SK-N-SH treated with all-trans-retinoic acid at 6 μM for 48 hours (cell line): ENCODE data around the gene GMCL2.

Experiments
- ATAC-seq: fragments of 200-7000 bp; cut with Tn5 transposase; 3 replicates; pipeline ENCODE4 v1.9.1; 2020; ENCODE audit warnings: mild to moderate bottlenecking, moderate library complexity
- ARNTL ChIP-seq: fragments of 450-650 bp; formaldehyde crosslinking; IDR thresholded peaks from 2 replicates; pipeline ENCODE4 v1.5.0; 2020; ENCODE audit warnings: low read depth, mild to moderate bottlenecking, moderate library complexity, borderline replicate concordance
- BACH2 ChIP-seq: fragments of 250-450 bp; sonication (Bioruptor Pico); IDR thresholded peaks from 2 replicates; pipeline ENCODE4 v1.9.0; 2021; ENCODE audit warnings: mild to moderate bottlenecking, borderline replicate concordance
- CREB5 ChIP-seq: fragments of 250-450 bp; sonication (Bioruptor Pico); IDR thresholded peaks from 2 replicates; pipeline ENCODE4 v1.5.1; 2020; ENCODE audit warnings: low read depth, mild to moderate bottlenecking, moderate library complexity
- CSRNP3 ChIP-seq: fragments of 250-450 bp; sonication (Bioruptor Pico); IDR thresholded peaks from 2 replicates; pipeline ENCODE4 v1.5.1; 2021; ENCODE audit warnings: mild to moderate bottlenecking, moderate library complexity
- ESRRG ChIP-seq: fragments of 250-450 bp; sonication (Bioruptor Pico); IDR thresholded peaks from 2 replicates; pipeline ENCODE4 v1.6.1; 2021; ENCODE audit warnings: mild to moderate bottlenecking
- GLIS3 ChIP-seq: fragments of 250-450 bp; sonication (Bioruptor Pico); IDR thresholded peaks from 2 replicates; pipeline ENCODE4 v1.5.0; 2020; ENCODE audit warnings: mild to moderate bottlenecking, moderate library complexity
- ISL1 ChIP-seq: fragments of 250-450 bp; sonication (Bioruptor Pico); IDR thresholded peaks from 2 replicates; pipeline ENCODE4 v2.1.2; 2022; ENCODE audit warnings: mild to moderate bottlenecking, moderate library complexity
- OSR1 ChIP-seq: fragments of 250-450 bp; sonication (Bioruptor Pico); IDR thresholded peaks from 2 replicates; pipeline ENCODE4 v1.8.0; 2022; ENCODE audit warnings: moderate library complexity, mild to moderate bottlenecking, inconsistent platforms
- PATZ1 ChIP-seq: fragments of 250-450 bp; sonication (Bioruptor Pico); IDR thresholded peaks from 2 replicates; pipeline ENCODE4 v1.8.0; 2020; ENCODE audit warnings: mild to moderate bottlenecking, moderate library complexity, borderline replicate concordance
- POU6F1 ChIP-seq: fragments of 250-450 bp; sonication (Bioruptor Pico); IDR thresholded peaks from 2 replicates; pipeline ENCODE4 v1.8.0; 2021; ENCODE audit warnings: low read depth, mild to moderate bottlenecking, moderate library complexity, borderline replicate concordance
- PPARA ChIP-seq: fragments of 250-450 bp; sonication (Bioruptor Pico); IDR thresholded peaks from 2 replicates; pipeline ENCODE4 v1.5.0; 2020; ENCODE audit warnings: mild to moderate bottlenecking, borderline replicate concordance
- RARB ChIP-seq: fragments of 250-450 bp; sonication (Bioruptor Pico); IDR thresholded peaks from 2 replicates; pipeline ENCODE4 v1.8.0; 2021; ENCODE audit warnings: mild to moderate bottlenecking, moderate library complexity
- SNAI2 ChIP-seq: fragments of 250-450 bp; sonication (Bioruptor Pico); IDR thresholded peaks from 2 replicates; pipeline ENCODE4 v1.5.0; 2020; ENCODE audit warnings: mild to moderate bottlenecking, moderate library complexity
- TCF4 ChIP-seq: fragments of 250-450 bp; sonication (Bioruptor Pico); IDR thresholded peaks from 2 replicates; pipeline ENCODE4 v1.8.0; 2021; ENCODE audit warnings: mild to moderate bottlenecking, moderate library complexity, borderline replicate concordance
- TOX ChIP-seq: fragments of 250-450 bp; sonication (Bioruptor Pico); IDR thresholded peaks from 2 replicates; pipeline ENCODE4 v1.8.0; 2021; ENCODE audit warnings: mild to moderate bottlenecking, moderate library complexity, borderline replicate concordance
- TSHZ2 ChIP-seq: fragments of 250-450 bp; sonication (Bioruptor Pico); IDR thresholded peaks from 2 replicates; pipeline ENCODE4 v1.5.0; 2020; ENCODE audit warnings: mild to moderate bottlenecking, moderate library complexity
- ZC3H10 ChIP-seq: fragments of 250-450 bp; sonication (Bioruptor Pico); IDR thresholded peaks from 2 replicates; pipeline ENCODE4 v1.5.1; 2021; ENCODE audit warnings: mild to moderate bottlenecking, moderate library complexity
- ZFP3 ChIP-seq: fragments of 250-450 bp; sonication (Bioruptor Pico); IDR thresholded peaks from 2 replicates; pipeline ENCODE4 v1.5.0; 2020; ENCODE audit warnings: mild to moderate bottlenecking, moderate library complexity
- ZFP30 ChIP-seq: fragments of 450-650 bp; formaldehyde crosslinking; IDR thresholded peaks from 2 replicates; pipeline ENCODE4 v1.5.0; 2022; ENCODE audit warnings: mild to moderate bottlenecking, moderate library complexity
- ZNF565 ChIP-seq: fragments of 450-650 bp; formaldehyde crosslinking; conservative IDR thresholded peaks from 2 replicates; pipeline ENCODE4 v1.5.0; 2020; ENCODE audit warnings: low read depth, mild to moderate bottlenecking, moderate library complexity
- ZNF70 ChIP-seq: fragments of 450-650 bp; formaldehyde crosslinking; IDR thresholded peaks from 2 replicates; pipeline ENCODE4 v1.5.0; 2020; ENCODE audit warnings: mild to moderate bottlenecking, moderate library complexity

GMCL2 gene

GRCh38 chr5:178213748-178214151 lies 26.6 kb upstream of the GMCL2 start:
- no peak for ATAC-seq
- TF ChIP-seq PPARA (no peak), ESRRG (CRISPR knock-in tag) (no peak), POU6F1 (CRISPR knock-in tag) (no peak), ZFP30 (CRISPR knock-in tag) (no peak), GLIS3 (no peak), PATZ1 (CRISPR knock-in tag) (no peak), TCF4 (CRISPR knock-in tag) (no peak), CREB5 (CRISPR knock-in tag) (no peak), TSHZ2 (CRISPR knock-in tag) (no peak), CSRNP3 (CRISPR knock-in tag) (no peak), OSR1 (CRISPR knock-in tag) (no peak), ZNF70 (CRISPR knock-in tag) (no peak), ZFP3 (CRISPR knock-in tag) (no peak), ZC3H10 (no peak), SNAI2 (CRISPR knock-in tag) (no peak), TOX (no peak), ZNF565 (no peak), BACH2 (CRISPR knock-in tag) (no peak), ISL1 (CRISPR knock-in tag) (no peak), RARB (CRISPR knock-in tag) (no peak)

GRCh38 chr5:178213003-178213461 lies 25.9 kb upstream of the GMCL2 start:
- ATAC-seq: peak; percentile 6
- TF ChIP-seq CSRNP3 (CRISPR knock-in tag): no peak

GRCh38 chr5:178212241-178213002 lies 25.3 kb upstream of the GMCL2 start:
- TF ChIP-seq ZFP3 (CRISPR knock-in tag): no peak
- TF ChIP-seq ZNF70 (CRISPR knock-in tag): no peak
- TF ChIP-seq ARNTL (CRISPR knock-in tag): no peak
- TF ChIP-seq ZFP30 (CRISPR knock-in tag): no peak
- peak; percentile 1; the same call in 2 of the 3 replicates for ATAC-seq
